ENCODE data around the gene PPP6R2. TPM values are rescaled to one million over a fixed set of nuclear protein-coding genes. Genes with fewer than 3 reads are reported as not detected.

PPP6R2 gene
- total and polyA plus RNA-seq, 2 donors (not counting 3 experiments of a cell fraction or from before 2014, with no cell fraction given), result 38.6 to 54.6 TPM

GRCh38 chr22:50468626-50469025 is 125.5 kb downstream of the PPP6R2 start:
- Histone ChIP-seq H3K4me2 (ENCODE audit: insufficient read depth, low read length) (no peak overlapping the region), H2AFZ (ENCODE audit: low read depth, low read length) (no peak overlapping the region), H3K4me1 (ENCODE audit: control insufficient read depth, extremely low read depth, insufficient read depth, low read length) (peaks cover 14% of the 10 kb centered on the region), H3K79me2 (ENCODE audit: control insufficient read depth, insufficient read depth, low read length) (peaks cover 59% of the 10 kb centered on the region), H3K27ac (ENCODE audit: insufficient read depth, low read depth, low read length) (no peak overlapping the region), H3K36me3 (ENCODE audit: control insufficient read depth in 2 of 2, extremely low read depth in 1 of 2, insufficient read depth in 2 of 2, low read length in 2 of 2) (peaks cover 0 to 37% of the 10 kb centered on the region in 2 experiments), H3K9me3 (replicated peaks; ENCODE audit: control insufficient read depth, insufficient read depth, low read length) (no peaks in the 10 kb centered on the region), H3K9me1 (replicated peaks; ENCODE audit: control insufficient read depth, extremely low read depth, insufficient read depth, low read length) (no peaks in the 10 kb centered on the region), H3K27me3 (ENCODE audit: control insufficient read depth in 2 of 2, insufficient read depth in 2 of 2, low read length in 2 of 2) (no peaks in the 10 kb centered on the region), H4K20me1 (replicated peaks; ENCODE audit: control insufficient read depth, extremely low read depth, insufficient read depth, low read length) (peaks cover 3% of the 10 kb centered on the region), H3K4me3 (replicated peaks in 1 of 3; ENCODE audit: insufficient read depth in 1 of 3, low read depth in 1 of 3, low read length in 3 of 3) (no peak overlapping the region), H3K9ac (replicated peaks; ENCODE audit: extremely low read depth, insufficient read depth, low read length) (no peak overlapping the region)
- dilution Hi-C loops (cut with MboI; ENCODE audit: extremely low pct_ligation_motif_present, low sequenced_read_pairs), result no loop called here
- CTCF ChIA-PET, result interaction anchor here (1.5 kb wide), 1 partner anchor 57 kb away, joined by 6 read pairs; the partner anchor contains the start of gene SCO2
- no peak for DNase-seq (ENCODE audit: low read depth, low spot score)
- POLR2A ChIA-PET, result interaction anchor here (0.6 kb wide), 1 partner anchor 87 kb away, joined by 4 read pairs; no protein-coding TSS in a partner anchor
- intact Hi-C loops (cut with micrococcal nuclease), result no loop called here
- BruUV-seq (replicated peaks), result no TSS peak
- TF ChIP-seq GATA2 (IDR thresholded peaks at IDR 0.05; ENCODE audit: insufficient read depth, insufficient read length, low read depth, low read length) (no peak), CTCF (IDR thresholded peaks at IDR 0.05; ENCODE audit: extremely low read depth in 1 of 2, insufficient read depth in 1 of 2, low read depth in 1 of 2, low read length in 2 of 2) (no peak), MYC (IDR thresholded peaks at IDR 0.05; ENCODE audit: low read depth, low read length) (no peak), MAX (IDR thresholded peaks at IDR 0.05; ENCODE audit: insufficient read depth, insufficient read length) (no peak), POLR2AphosphoS5 (IDR thresholded peaks at IDR 0.05; ENCODE audit: insufficient read depth, low read depth, low read length) (no peak), FOS (IDR thresholded peaks at IDR 0.05; ENCODE audit: borderline replicate concordance, insufficient read depth, low read length) (no peak), JUN (IDR thresholded peaks at IDR 0.05; ENCODE audit: borderline replicate concordance, insufficient read depth, insufficient read length, low read depth) (no peak)
- FAIRE-seq, result no peak
